HG03097 (cell line): Measurements from ENCODE around the gene RTP3.
"Not testable (repeated sequence)": the region's sequence is repeated elsewhere in the genome, so short reads cannot be mapped to it uniquely, and the experiment has no call there.

Experiments
- ATAC-seq: cut with Tn5 transposase; IDR thresholded peaks from one replicate; pipeline ENCODE4 v1.9.1; 2021; ENCODE audit not compliant: unreplicated experiment, low FRiP score

The RTP3 gene

DNA sequence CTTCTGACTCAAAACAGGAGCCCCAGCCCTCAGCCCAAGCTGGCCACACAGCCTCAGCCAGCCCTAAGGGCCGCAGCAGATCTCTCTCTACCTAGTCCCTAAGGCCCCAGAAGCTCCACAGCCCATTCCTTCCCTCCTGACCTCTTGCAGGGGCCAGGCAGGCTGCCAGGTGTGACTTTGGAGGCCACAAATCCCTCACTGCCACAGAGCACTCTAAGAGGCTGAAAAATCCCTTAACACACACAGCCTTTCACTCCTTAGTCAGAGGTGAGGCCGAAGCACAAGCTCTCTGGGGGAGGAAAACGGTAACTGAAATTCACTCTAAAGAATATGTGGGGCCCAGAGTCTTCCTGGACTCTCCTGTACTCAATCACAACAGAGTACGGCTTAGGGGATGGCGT is 45.0 kb downstream of the RTP3 start:
- ATAC-seq, result no peak

DNA sequence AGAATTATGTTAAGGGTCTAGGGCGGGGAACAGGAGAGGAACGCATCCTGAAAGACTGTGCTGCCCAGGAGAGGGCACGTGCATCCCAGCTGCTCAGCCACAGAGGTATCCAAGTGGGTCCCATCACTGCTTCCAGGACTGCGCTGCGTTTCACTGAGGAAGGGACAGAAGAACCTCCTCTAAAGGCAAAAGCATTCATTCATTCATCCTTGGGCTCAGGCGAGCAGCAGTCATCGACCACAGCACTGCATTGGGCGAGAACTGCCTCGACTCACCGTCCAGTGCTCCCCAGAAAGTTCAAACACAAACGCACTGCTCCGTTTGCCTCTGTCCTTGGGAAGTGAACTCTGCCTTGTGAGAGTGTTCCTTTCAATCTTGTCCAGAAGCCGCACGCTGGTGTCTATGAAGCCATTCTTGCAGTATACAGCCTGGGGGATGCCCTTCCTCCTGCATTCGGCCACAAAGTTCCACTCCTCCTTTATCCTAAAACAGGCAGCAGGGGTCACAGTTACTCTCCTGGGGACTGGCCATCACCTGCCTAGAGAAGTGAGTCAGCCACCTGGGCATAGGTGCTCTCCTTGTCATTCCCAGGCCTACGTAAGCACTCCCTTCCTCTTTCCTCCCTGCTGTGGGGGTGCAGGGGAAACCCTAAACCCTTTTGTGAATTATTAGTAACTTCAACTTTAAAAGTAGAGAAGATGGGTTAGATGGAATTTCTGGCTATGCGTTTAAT is 47.2 kb downstream of the RTP3 start:
- ATAC-seq, result no peak

DNA sequence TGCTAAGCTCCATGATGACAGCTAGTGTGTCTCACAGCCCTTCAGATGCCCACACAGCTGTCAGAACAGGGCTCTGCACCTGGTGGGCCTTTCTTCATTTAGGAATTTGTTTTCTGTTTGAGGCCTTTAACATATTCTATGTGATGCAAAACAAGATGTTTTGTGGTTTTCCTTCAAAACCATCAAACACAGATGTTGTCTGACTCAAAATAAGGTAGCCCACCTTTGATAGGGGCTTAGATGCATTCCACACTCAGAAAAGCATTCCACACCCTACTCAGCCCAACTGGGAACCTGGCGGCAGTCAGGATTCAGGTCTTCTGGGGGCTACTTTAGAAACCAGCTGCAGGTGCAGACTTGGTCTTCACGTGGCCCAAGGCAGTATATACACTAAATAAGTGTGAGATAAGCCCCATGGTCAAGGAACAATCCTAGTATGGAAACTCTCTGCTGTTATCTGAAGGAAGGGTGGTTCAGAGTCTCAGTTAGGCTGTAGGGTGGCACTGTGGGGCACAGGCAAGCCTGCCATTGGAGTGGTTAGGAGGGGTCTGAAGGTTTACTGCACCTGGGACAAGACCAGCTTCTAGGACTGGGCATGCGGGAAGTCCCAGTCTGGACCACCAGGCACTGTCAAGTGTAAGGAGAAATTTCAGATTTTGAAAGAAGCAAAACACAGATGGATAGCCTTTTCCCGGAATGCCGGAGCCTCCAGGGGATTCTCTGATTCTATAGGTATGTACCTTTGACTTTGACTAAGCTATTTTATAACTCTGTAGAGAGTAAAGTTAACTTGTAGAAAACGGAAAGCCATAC is 48.2 kb downstream of the RTP3 start:
- no peak for ATAC-seq

DNA sequence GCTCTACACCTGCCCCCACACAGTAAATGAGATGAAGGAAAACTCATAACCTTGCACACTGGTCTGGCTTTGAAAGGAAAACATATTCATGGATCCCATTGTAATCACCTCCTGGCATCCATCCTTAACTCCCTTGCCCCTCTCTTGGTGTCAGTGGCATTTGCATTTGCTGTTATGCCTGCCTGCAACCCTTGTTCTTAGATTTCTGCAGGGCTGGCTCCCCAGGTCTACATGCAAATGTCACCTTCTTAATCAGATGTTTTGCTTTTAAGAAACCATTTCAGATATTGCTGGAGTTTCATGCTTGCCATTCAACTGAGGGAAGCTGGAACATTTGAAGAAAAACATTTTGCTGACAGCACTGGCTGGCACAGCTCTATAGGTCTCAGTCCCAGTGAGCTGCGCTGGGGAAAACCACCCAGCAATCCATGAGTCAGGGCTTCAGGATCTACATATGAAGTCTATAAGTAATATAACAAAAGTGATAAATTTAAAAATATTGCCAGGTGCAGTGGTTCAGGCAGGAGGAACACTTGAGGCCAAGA is 49.2 kb downstream of the RTP3 start:
- ATAC-seq, result no peak

DNA sequence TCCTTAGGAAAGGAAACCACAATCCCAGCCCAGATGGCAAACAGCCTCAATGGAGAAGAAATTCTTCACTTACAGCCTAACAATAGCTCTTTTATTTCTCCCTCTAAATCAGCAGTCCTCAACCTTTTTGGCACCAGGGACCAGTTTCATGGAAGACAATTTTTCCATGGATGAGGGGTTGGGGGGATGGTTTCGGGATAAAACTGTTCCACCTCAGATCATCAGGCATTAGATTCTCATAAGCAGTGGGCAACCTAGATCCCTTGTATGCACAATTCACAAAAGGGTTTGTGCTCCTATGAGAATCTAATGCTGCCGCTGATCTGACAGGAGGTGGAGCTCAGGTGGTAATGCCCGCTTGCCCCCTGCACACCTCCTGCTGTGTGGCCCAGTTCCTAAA is 50.8 kb downstream of the RTP3 start:
- not testable (repeated sequence) for ATAC-seq

DNA sequence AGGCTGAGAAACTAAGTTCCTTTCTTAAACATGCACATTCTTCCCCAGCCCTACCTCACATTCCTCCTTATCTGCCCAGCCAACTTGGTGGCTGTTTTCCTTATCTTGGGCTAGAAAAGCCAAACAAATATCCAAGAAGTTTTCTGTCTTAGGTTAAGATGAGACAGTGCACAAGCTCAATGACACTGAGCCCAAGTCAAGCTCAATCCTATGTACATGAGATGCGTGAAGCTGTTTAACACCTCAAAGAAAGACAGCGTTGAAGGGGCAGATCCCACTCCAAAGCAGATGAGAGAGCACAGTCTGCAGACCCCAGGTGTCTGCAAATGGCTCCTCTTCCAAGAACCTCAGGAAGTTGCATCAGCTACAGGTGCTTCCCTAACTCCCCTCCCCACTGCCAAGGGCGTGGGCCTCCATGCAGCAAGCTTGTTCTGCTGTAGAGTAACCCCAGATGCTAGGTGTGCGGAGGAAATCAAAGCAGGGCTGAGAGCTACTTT is 51.7 kb downstream of the RTP3 start:
- no peak for ATAC-seq

DNA sequence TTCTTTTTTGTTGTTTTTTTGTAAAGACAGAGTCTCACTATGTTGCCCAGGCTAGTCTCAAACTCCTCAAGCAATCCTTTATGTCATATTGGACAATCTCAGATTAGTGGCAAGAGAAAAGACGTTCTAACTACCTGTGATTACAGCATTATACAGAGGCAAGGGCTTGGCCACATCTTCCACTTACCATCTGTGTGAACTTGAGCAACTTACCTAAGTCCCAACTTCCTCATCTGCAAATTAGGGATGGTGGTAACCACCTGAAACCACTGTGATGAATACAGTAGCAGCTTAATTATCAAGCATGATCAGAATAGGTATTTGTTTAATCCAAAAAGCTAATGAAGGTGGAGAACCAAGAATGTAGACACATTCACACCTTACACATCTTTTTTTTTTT is 52.2 kb downstream of the RTP3 start:
- ATAC-seq, result no peak
